Measurements from ENCODE around the gene PSEN2.

PSEN2 gene

GRCh38 chr1:226942392-226942791, 72.0 kb downstream of the PSEN2 start:
- no peak overlapping the region for H3K27ac Mint-ChIP-seq
- DNase-seq (no peak), ATAC-seq (no peak)
- no peak overlapping the region for H3K4me3 Mint-ChIP-seq
- no peaks in the 10 kb centered on the region for H3K27me3 Mint-ChIP-seq
- H3K9me3 Mint-ChIP-seq, result no peaks in the 10 kb centered on the region
- H3K4me1 Mint-ChIP-seq, result peaks cover 78% of the 10 kb centered on the region

- DNase-seq, result no peak
- no peak overlapping the region for H3K27ac Mint-ChIP-seq
- H3K27me3 Mint-ChIP-seq, result no peaks in the 10 kb centered on the region
- no peak for ATAC-seq
- H3K9me3 Mint-ChIP-seq, result peaks cover 0 to 3% of the 10 kb centered on the region in 2 donors
- H3K4me1 Mint-ChIP-seq, result peaks cover 72% of the 10 kb centered on the region
- H3K4me3 Mint-ChIP-seq, result no peak overlapping the region
Measured at GRCh38 chr1:226943156-226943555, 72.7 kb downstream of the PSEN2 start.

DNA sequence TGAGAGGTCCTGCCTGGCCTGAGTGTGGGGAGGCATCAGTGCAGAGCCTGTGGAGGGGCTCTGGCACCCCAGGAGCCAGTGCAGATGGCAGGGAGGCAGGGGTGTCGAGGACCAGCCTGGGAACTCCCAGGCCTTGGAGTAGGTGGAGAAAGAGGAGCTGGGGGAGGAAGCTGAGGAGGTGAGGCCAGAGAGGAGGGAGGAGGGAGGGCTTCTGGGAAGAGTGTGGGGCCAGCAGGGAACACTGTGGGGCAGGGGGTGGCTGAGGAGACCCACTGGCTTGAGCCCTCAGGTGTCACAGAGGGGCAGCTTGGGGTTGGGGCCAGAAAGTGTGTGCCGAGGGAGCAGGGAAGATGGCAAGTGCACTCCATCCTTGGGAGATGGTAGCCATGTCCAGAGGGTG, 73.5 kb downstream of the PSEN2 start:
- Mint-ChIP-seq H3K4me3 (no peak overlapping the region), H3K9me3 (peaks cover 0 to 7% of the 10 kb centered on the region in 2 donors), H3K27ac (peak overlapping the region in 1 of 2 donors; percentile 92), H3K4me1 (peaks cover 72% of the 10 kb centered on the region), H3K27me3 (no peaks in the 10 kb centered on the region)
- ATAC-seq, result no peak
- DNase-seq, result no peak

DNA sequence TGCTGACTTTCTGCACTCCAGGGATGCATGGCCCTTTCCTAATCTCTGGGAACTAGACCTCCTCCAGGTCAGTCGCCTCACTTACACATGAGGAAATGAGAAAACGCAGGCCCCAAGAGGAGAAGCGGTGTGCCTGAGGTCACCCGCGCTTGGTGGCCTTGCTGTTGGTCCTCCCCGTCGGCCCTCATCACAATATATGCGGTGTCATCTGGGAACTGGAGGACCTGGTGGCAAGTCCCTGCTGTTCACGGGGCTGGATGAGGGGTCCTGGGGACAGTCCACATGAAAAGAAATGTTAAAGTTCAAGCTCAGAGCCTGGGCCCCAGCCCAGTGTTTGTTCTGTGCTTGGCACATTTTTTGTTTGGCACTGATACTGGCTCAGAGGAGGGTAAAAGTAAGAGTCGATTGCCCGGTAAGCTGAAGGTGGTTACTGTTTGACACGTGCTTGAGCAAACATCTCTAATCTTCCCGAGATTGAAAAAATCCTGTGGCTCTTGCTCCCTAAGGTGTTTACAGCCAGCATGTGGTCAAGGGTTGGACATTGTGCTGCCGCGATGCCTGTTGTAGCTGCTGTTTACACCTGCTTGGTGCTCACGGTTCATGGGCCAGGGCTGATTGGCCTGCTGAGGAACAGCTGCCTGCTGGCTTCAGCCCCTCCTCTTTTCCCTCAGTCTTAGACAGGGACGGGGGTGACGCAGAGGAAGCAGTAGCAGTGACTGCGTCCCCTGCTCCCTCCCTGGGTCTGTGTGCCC, 74.9 kb downstream of the PSEN2 start:
- Mint-ChIP-seq H3K27me3 (no peaks in the 10 kb centered on the region), H3K4me3 (no peak overlapping the region), H3K9me3 (peaks cover 0 to 7% of the 10 kb centered on the region in 2 donors), H3K27ac (no peak overlapping the region), H3K4me1 (peaks cover 80% of the 10 kb centered on the region)
- no peak for ATAC-seq
- DNase-seq, result no peak
